HCT116 (cell line): ENCODE measurements around the gene SPATA21. TPM values are rescaled to one million over a fixed set of nuclear protein-coding genes. Genes with fewer than 3 reads are reported as not detected.

Experiments
- ATAC-seq: fragments of 200-7000 bp; cut with Tn5 transposase; 2 replicates; pipeline ENCODE4 v1.9.1; 2020; ENCODE audit warnings: mild to moderate bottlenecking, moderate library complexity
- BruUV-seq: library from RNA; stranded (reverse); fragments of 400-500 nt; replicated peaks from 2 replicates; lab custom pipeline; 2021; lab: Mats Ljungman, UMichigan
- CTCF ChIA-PET: fragments of 300-600 bp; sonication (Branson Sonifier 250); formaldehyde crosslinking; loops from one replicate; lab custom pipeline; 2021; ENCODE audit warnings: antibody characterized with exemption; lab: Charles Lee
- POLR2A ChIA-PET: fragments of 300-600, 350-600 bp; sonication (Branson Sonifier 250); formaldehyde crosslinking; loops from one replicate; lab custom pipeline; 2021; ENCODE audit warnings: antibody characterized with exemption; lab: Charles Lee
- RAD21 ChIA-PET, 2 experiments: fragments of 300-600 bp; sonication (Branson Sonifier 250); formaldehyde crosslinking; loops; one replicate each; lab custom pipeline; 2023; ENCODE audit warnings: low total read pairs in 2 of 2; ENCODE audit not compliant: uncharacterized antibody in 2 of 2, unreplicated experiment in 2 of 2, low non-redundant PET in 1 of 2; lab: Charles Lee
- DNase-seq: peaks from one replicate; pipeline ENCODE4 v3.0.0-alpha.2; 2010; ENCODE audit warnings: low read depth, low spot score
- H2AFZ ChIP-seq: fragments of 200-600 bp; shearing (Covaris generic), sonication (generic); 2 replicates; pipeline ENCODE4 v1.6.1; 2017; ENCODE audit warnings: low read depth, mixed run types, mixed read lengths, antibody characterized with exemption, low read length; ENCODE audit not compliant: poor library complexity, severe bottlenecking
- H3K27ac ChIP-seq: 2 replicates; pipeline ENCODE4 v1.5.1; 2012; ENCODE audit warnings: low read depth, low read length
- H3K27me3 ChIP-seq: fragments of 200-600 bp; sonication (generic); 2 replicates; pipeline ENCODE4 v1.6.1; 2016; ENCODE audit warnings: mixed run types, low read length, mixed read lengths; ENCODE audit not compliant: insufficient read depth
- H3K36me3 ChIP-seq, 2 experiments: fragments of 200-500 bp in 1 of 2; fragments of 200-600 bp in 1 of 2; sonication (Bioruptor generic) in 1 of 2; sonication (generic) in 1 of 2; 2 replicates each; pipeline versions ENCODE4 v1.5.1 to v1.6.1; 2014 to 2016; ENCODE audit warnings: low read length in 2 of 2, inconsistent platforms in 1 of 2, mixed read lengths in 1 of 2, mixed run types in 1 of 2; ENCODE audit not compliant: insufficient read depth in 2 of 2, control insufficient read depth in 1 of 2
- H3K4me1 ChIP-seq, 2 experiments: fragments of 200-600 bp in 1 of 2; sonication (generic) in 1 of 2; 2 replicates each; pipeline versions ENCODE4 v1.5.1 to v1.6.1; 2012 to 2017; ENCODE audit warnings: low read length in 2 of 2, inconsistent platforms in 1 of 2, mild to moderate bottlenecking in 1 of 2, mixed read lengths in 1 of 2, mixed run types in 1 of 2, moderate library complexity in 1 of 2; ENCODE audit not compliant: insufficient read depth in 2 of 2, control insufficient read depth in 1 of 2
- H3K4me2 ChIP-seq: fragments of 200-600 bp; sonication (generic); 2 replicates; pipeline ENCODE4 v1.6.1; 2017; ENCODE audit warnings: mixed run types, low read length, mixed read lengths
- H3K4me3 ChIP-seq, 2 experiments: fragments of 200-600 bp in 1 of 2; sonication (generic) in 1 of 2; replicated peaks in 1 of 2; 2 replicates each; pipeline ENCODE4 v1.5.1; 2011 to 2016; ENCODE audit warnings: low read length in 2 of 2, control low read depth in 1 of 2, low read depth in 1 of 2, mild to moderate bottlenecking in 1 of 2, mixed read lengths in 1 of 2, mixed run types in 1 of 2
- H3K79me2 ChIP-seq: fragments of 200-600 bp; sonication (generic); 2 replicates; pipeline ENCODE4 v1.6.1; 2017; ENCODE audit warnings: mild to moderate bottlenecking, mixed run types, low read length, moderate library complexity, mixed read lengths; ENCODE audit not compliant: insufficient read depth
- H3K9ac ChIP-seq: fragments of 200-600 bp; sonication (generic); 2 replicates; pipeline ENCODE4 v1.6.1; 2016; ENCODE audit warnings: low read length, mixed read lengths
- H3K9me2 ChIP-seq: fragments of 200-600 bp; sonication (generic), shearing (Covaris generic); 2 replicates; pipeline ENCODE4 v1.6.1; 2017; ENCODE audit warnings: mixed run types, mild to moderate bottlenecking, moderate library complexity; ENCODE audit not compliant: insufficient read depth
- H3K9me3 ChIP-seq, 2 experiments: fragments of 200-500 bp in 1 of 2; fragments of 200-600 bp in 1 of 2; sonication (Bioruptor generic) in 1 of 2; sonication (generic) in 1 of 2; 2 replicates each; pipeline ENCODE4 v1.6.1; 2014 to 2017; ENCODE audit warnings: low read length in 2 of 2, mixed read lengths in 2 of 2, inconsistent platforms in 1 of 2, low read depth in 1 of 2, mild to moderate bottlenecking in 1 of 2, mixed run types in 1 of 2, moderate library complexity in 1 of 2; ENCODE audit not compliant: control insufficient read depth in 1 of 2, insufficient read depth in 1 of 2
- H4K20me1 ChIP-seq: fragments of 200-600 bp; sonication (generic), shearing (Covaris generic); 2 replicates; pipeline ENCODE4 v1.6.1; 2017; ENCODE audit warnings: mixed run types, mild to moderate bottlenecking, moderate library complexity; ENCODE audit not compliant: insufficient read depth
- CBX3 ChIP-seq: IDR thresholded peaks from 2 replicates; pipeline ENCODE4 v1.6.1; 2012; ENCODE audit warnings: low read depth
- CEBPB ChIP-seq: IDR thresholded peaks from 2 replicates; pipeline ENCODE4 v1.6.1; 2012; ENCODE audit warnings: low read depth
- JUND ChIP-seq: IDR thresholded peaks from 2 replicates; pipeline ENCODE4 v1.6.1; 2012
- RAD21 ChIP-seq: IDR thresholded peaks from 2 replicates; pipeline ENCODE4 v1.6.1; 2012; ENCODE audit warnings: low read depth, mild to moderate bottlenecking
- SP1 ChIP-seq: IDR thresholded peaks from 2 replicates; pipeline ENCODE4 v1.6.1; 2012; ENCODE audit warnings: low read depth
- SRF ChIP-seq: IDR thresholded peaks from 2 replicates; pipeline ENCODE4 v1.6.1; 2012; ENCODE audit warnings: low read depth
- ZFX ChIP-seq: fragments of 450-650 bp; IDR thresholded peaks from 2 replicates; pipeline ENCODE4 v1.6.1; 2017
- ZNF274 ChIP-seq: fragments of 200-500 bp; sonication (Bioruptor generic); IDR thresholded peaks from 2 replicates; pipeline ENCODE4 v1.6.1; 2014; ENCODE audit warnings: mild to moderate bottlenecking, low read depth, low read length, inconsistent platforms
- intact Hi-C: fragments of 100-400 bp; cut with micrococcal nuclease; formaldehyde crosslinking; loops from 2 replicates; pipeline ENCODE4 v1.10.0; 2022
- total RNA-seq: library from RNA; stranded (reverse); gene quantifications from one replicate; pipeline ENCODE4 v1.2.1, GENCODE V29; 2021; ENCODE audit not compliant: unreplicated experiment
- TF ChIP-seq, protein P1 (sequence below): IDR thresholded peaks from 2 replicates; pipeline ENCODE4 v1.6.1; 2011; ENCODE audit warnings: mild to moderate bottlenecking, low read length, moderate library complexity; ENCODE audit not compliant: insufficient replicate concordance; ENCODE audit errors: extremely low read depth

SPATA21 gene
- total RNA-seq, 1 experiment from 2014 or later: not detected

DNA sequence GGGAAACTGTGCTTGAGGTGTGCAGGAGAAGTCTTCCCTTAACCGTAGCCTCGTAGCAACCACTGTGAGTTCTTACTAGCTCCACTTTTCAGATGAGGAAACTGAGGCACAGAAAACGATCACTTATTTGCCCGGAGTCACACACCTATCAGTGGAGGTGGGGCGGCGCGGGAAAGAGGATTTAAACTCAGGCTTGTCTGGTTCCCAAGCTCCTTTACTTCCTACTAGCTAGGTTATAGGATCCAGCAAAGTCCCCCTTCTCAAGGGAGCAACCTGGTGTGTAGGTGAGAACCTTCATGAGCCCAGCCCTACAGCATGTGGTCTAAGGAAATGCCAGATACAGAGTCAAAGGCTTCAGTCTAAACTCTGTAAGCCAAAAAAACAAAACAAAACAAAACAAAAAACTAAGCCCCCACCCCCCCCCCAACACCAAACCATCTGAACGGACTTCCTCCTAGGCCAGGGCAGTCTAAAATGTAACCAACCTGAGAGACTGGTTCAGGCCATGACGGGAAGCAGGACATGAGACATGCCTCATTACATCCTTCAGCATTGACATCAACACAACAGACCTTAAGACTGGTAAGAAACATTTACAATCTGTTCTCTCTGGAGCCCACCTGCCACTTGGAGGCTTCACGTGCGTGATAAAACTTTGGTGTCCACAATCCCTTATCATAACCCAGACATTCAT is 84.2 kb downstream of the SPATA21 start:
- ChIA-PET CTCF (interaction anchor here (1.6 to 3.7 kb wide), 2 partner anchors 10 to 268 kb away, joined by 6 to 24 read pairs; no protein-coding TSS in a partner anchor), POLR2A (interaction anchor here (1.0 kb wide), 1 partner anchor 29 kb away, joined by 3 read pairs; no protein-coding TSS in a partner anchor), RAD21 (no interaction called here)
- intact Hi-C loops: no loop called here
- Histone ChIP-seq H3K79me2 (peaks cover 40% of the 10 kb centered on the region), H3K4me2 (peak overlapping the region; percentile 85), H3K4me1 (peaks cover 23 to 39% of the 10 kb centered on the region in 2 experiments), H3K9me3 (no peaks in the 10 kb centered on the region), H2AFZ (no peak overlapping the region), H3K4me3 (peak overlapping the region; percentile 73 to 96), H3K27ac (peak overlapping the region; percentile 72), H4K20me1 (peaks cover 4% of the 10 kb centered on the region; the same call in 1 of the 2 replicates), H3K36me3 (no peaks in the 10 kb centered on the region), H3K27me3 (no peaks in the 10 kb centered on the region), H3K9me2 (no peaks in the 10 kb centered on the region), H3K9ac (peak overlapping the region; percentile 87)
- TF ChIP-seq ZFX (no peak), SRF (no peak), SP1 (no peak), CBX3 (no peak), CEBPB (no peak), RAD21 (no peak), ZNF274 (no peak), JUND (no peak)
- TF ChIP-seq, protein P1, sequence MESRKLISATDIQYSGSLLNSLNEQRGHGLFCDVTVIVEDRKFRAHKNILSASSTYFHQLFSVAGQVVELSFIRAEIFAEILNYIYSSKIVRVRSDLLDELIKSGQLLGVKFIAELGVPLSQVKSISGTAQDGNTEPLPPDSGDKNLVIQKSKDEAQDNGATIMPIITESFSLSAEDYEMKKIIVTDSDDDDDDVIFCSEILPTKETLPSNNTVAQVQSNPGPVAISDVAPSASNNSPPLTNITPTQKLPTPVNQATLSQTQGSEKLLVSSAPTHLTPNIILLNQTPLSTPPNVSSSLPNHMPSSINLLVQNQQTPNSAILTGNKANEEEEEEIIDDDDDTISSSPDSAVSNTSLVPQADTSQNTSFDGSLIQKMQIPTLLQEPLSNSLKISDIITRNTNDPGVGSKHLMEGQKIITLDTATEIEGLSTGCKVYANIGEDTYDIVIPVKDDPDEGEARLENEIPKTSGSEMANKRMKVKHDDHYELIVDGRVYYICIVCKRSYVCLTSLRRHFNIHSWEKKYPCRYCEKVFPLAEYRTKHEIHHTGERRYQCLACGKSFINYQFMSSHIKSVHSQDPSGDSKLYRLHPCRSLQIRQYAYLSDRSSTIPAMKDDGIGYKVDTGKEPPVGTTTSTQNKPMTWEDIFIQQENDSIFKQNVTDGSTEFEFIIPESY: no peak
- TSS peak; percentile 86 for BruUV-seq
- peak; percentile 1; the same call in 1 of the 2 replicates for ATAC-seq
- DNase-seq: no peak
